K562 (cell line): ENCODE measurements around the gene CYB5D1. TPM values are rescaled to one million over a fixed set of nuclear protein-coding genes. Genes with fewer than 3 reads are reported as not detected.
A peak's percentile ranks its signal among the peaks of the same experiment; 100 is the strongest.

ENCODE experiments used
- CAMTA2 ChIP-seq: fragments of 250-450 bp; sonication (Bioruptor Pico); conservative IDR thresholded peaks from 2 replicates; pipeline ENCODE4 v1.5.1; 2022
- EGR1 ChIP-seq: fragments of 450-650 bp; conservative IDR thresholded peaks from 2 replicates; pipeline ENCODE4 v1.6.1; 2017; ENCODE audit warnings: mild to moderate bottlenecking
- MYBL2 ChIP-seq, 2 experiments: fragments of 450-650 bp in 1 of 2; sonication (generic) in 1 of 2; formaldehyde crosslinking in 1 of 2; IDR thresholded peaks; 2 replicates each; pipeline versions ENCODE4 v1.6.1 to v1.8.1; 2017 to 2022; ENCODE audit warnings: borderline replicate concordance in 1 of 2, inconsistent platforms in 1 of 2, low read depth in 1 of 2, mild to moderate bottlenecking in 1 of 2, missing genetic modification reagents in 1 of 2, moderate library complexity in 1 of 2
- NBN ChIP-seq: fragments of 450-650 bp; IDR thresholded peaks from 2 replicates; pipeline ENCODE4 v1.6.1; 2016; ENCODE audit warnings: low read depth, mild to moderate bottlenecking
- NCOA4 ChIP-seq: fragments of 450-650 bp; IDR thresholded peaks from 2 replicates; pipeline ENCODE4 v1.6.1; 2018; ENCODE audit warnings: mild to moderate bottlenecking; ENCODE audit not compliant: partially characterized antibody
- PHB2 ChIP-seq: fragments of 450-650 bp; IDR thresholded peaks from 2 replicates; pipeline ENCODE4 v1.6.1; 2017; ENCODE audit warnings: low read depth
- POLR3G ChIP-seq: IDR thresholded peaks from 2 replicates; pipeline ENCODE4 v1.6.1; 2011; ENCODE audit not compliant: insufficient read length, insufficient replicate concordance; ENCODE audit errors: extremely low read depth
- SMAD4 ChIP-seq: fragments of 250-450 bp; sonication (Bioruptor Pico); conservative IDR thresholded peaks from 2 replicates; pipeline ENCODE4 v1.8.0; 2021; ENCODE audit warnings: inconsistent platforms, mild to moderate bottlenecking, moderate library complexity
- SRF ChIP-seq, 2 experiments: fragments of 250-450, 450-650 bp in 1 of 2; sonication (Bioruptor Pico) in 1 of 2; sonication (generic) in 1 of 2; formaldehyde crosslinking; IDR thresholded peaks; 2 replicates each; pipeline versions ENCODE4 v1.5.0 to v1.5.1; 2020 to 2022; ENCODE audit warnings: mild to moderate bottlenecking in 1 of 2, missing genetic modification reagents in 1 of 2
- XRCC5 ChIP-seq: fragments of 200-400 bp; formaldehyde crosslinking; IDR thresholded peaks from 2 replicates; pipeline ENCODE4 v1.6.1; 2017; ENCODE audit warnings: low read depth, mild to moderate bottlenecking, low read length
- ZC3H8 ChIP-seq: fragments of 450-650 bp; IDR thresholded peaks from 2 replicates; pipeline ENCODE4 v1.6.1; 2017
- ZNF384 ChIP-seq: IDR thresholded peaks from 2 replicates; pipeline ENCODE4 v1.6.1; 2012; ENCODE audit warnings: low read depth, low read length, improper control_type of control experiment
- ZNF507 ChIP-seq: conservative IDR thresholded peaks from 2 replicates; pipeline ENCODE4 v1.6.1; 2017; ENCODE audit warnings: missing genetic modification characterization, missing compliant biosample characterization
- polyA plus RNA-seq, 8 experiments: library from polyadenylated mRNA; depleted of rRNA in 4 of 8; stranded (reverse) in 5 of 8; unstranded in 3 of 8; fragments of >200 nt; fragmentation: Nextera tagmentation in 2 of 8; fragmentation: Illumina TruSeq in 1 of 8; extraction: Ambion mirVana in 2 of 8; extraction: Trizol in 1 of 8; gene quantifications; 2 replicates each; pipeline versions ENCODE4 v1.2.1 to v1.2.3, GENCODE V29; 2011 to 2014; ENCODE audit warnings: inconsistent platforms in 1 of 8, missing spikeins in 1 of 8
- total RNA-seq, 7 experiments: library from RNA; depleted of rRNA in 6 of 7; stranded (reverse); fragments of >200 nt in 6 of 7; fragmentation: Illumina TruSeq in 2 of 7; extraction: Trizol in 2 of 7; gene quantifications; 2 replicates each; pipeline versions ENCODE4 v1.2.1 to v1.2.3, GENCODE V29; 2011 to 2021; ENCODE audit warnings: low replicate concordance in 1 of 7
- TF ChIP-seq, protein P1 (sequence below): fragments of 450-650 bp; formaldehyde crosslinking; IDR thresholded peaks from 2 replicates; pipeline ENCODE4 v1.4.0; 2022; ENCODE audit warnings: missing genetic modification characterization
- TF ChIP-seq, protein P2 (sequence below): fragments of 450-650 bp; IDR thresholded peaks from 2 replicates; pipeline ENCODE4 v1.6.1; 2017; ENCODE audit warnings: antibody characterized with exemption
- TF ChIP-seq, protein P3 (sequence below): sonication (generic); formaldehyde crosslinking; IDR thresholded peaks from 2 replicates; pipeline ENCODE4 v1.8.1; 2022; ENCODE audit warnings: missing genetic modification reagents
- TF ChIP-seq, protein P4 (sequence below): sonication (generic); formaldehyde crosslinking; IDR thresholded peaks from 2 replicates; pipeline ENCODE4 v1.8.1; 2023; ENCODE audit warnings: mild to moderate bottlenecking, missing genetic modification reagents, moderate library complexity
- TF ChIP-seq, protein P5 (sequence below): fragments of 450-650 bp; IDR thresholded peaks from 2 replicates; pipeline ENCODE4 v1.6.1; 2017; ENCODE audit warnings: mild to moderate bottlenecking, moderate library complexity
- TF ChIP-seq, protein P6 (sequence below): fragments of 450-650 bp; IDR thresholded peaks from 2 replicates; pipeline ENCODE4 v1.6.1; 2016

The CYB5D1 gene
- total and polyA plus RNA-seq, 9 of the 15 experiments (the other 6 are each of a cell fraction or from before 2014, with no cell fraction given) = 2.4 to 7.9 (median 5.7) TPM

DNA sequence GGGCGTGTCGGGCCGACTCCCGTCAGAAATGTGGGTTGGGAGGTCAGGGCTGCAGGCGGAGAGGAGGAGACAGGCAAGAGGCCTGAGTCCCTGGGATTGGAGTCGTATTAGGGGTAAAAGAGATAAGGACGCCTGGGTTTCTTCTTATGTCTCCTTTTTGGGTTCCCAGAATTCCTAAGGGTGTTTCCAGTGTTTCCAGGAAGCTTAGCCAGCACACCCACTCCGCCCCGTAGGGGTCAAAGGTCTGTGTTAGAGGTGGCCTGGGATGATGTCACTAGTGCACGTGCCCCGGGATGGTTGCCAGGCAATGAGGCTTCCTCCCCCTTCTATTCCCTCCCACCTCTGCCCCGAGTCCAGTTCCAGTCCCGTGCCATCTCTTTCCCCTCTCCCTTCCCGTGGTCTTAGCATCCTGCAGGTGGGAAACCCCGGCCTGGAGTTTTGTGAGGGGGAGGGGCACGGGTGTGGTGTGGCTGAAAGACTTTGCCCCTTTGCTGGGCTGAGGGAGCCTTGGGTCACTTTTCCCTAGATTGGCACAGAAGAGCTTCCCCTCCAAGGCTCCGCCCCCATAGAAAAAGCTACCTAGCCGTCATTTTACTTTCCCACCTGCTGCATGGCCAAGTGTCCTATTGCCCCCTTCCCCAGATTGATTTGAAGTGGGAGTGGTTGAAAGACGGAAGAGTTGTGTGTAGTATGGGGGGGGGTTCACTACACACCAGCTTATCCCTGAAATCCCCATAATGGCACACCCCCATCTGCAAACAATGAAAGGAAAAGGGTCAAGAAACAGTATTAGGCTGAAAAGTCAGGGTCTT lies 21.0 kb upstream of the CYB5D1 start (continued):
- TF ChIP-seq CAMTA2 (CRISPR knock-in tag) = no peak
- TF ChIP-seq, protein P1, sequence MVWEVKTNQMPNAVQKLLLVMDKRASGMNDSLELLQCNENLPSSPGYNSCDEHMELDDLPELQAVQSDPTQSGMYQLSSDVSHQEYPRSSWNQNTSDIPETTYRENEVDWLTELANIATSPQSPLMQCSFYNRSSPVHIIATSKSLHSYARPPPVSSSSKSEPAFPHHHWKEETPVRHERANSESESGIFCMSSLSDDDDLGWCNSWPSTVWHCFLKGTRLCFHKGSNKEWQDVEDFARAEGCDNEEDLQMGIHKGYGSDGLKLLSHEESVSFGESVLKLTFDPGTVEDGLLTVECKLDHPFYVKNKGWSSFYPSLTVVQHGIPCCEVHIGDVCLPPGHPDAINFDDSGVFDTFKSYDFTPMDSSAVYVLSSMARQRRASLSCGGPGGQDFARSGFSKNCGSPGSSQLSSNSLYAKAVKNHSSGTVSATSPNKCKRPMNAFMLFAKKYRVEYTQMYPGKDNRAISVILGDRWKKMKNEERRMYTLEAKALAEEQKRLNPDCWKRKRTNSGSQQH = no peak
- peak; percentile 14; the same call in 1 of the 2 replicates for TF ChIP-seq ZNF384
- no peak for TF ChIP-seq PHB2
- TF ChIP-seq EGR1 = peak; percentile 80
- TF ChIP-seq NCOA4 = no peak
- TF ChIP-seq, protein P2, sequence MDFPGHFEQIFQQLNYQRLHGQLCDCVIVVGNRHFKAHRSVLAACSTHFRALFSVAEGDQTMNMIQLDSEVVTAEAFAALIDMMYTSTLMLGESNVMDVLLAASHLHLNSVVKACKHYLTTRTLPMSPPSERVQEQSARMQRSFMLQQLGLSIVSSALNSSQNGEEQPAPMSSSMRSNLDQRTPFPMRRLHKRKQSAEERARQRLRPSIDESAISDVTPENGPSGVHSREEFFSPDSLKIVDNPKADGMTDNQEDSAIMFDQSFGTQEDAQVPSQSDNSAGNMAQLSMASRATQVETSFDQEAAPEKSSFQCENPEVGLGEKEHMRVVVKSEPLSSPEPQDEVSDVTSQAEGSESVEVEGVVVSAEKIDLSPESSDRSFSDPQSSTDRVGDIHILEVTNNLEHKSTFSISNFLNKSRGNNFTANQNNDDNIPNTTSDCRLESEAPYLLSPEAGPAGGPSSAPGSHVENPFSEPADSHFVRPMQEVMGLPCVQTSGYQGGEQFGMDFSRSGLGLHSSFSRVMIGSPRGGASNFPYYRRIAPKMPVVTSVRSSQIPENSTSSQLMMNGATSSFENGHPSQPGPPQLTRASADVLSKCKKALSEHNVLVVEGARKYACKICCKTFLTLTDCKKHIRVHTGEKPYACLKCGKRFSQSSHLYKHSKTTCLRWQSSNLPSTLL = no peak
- TF ChIP-seq, protein P3, sequence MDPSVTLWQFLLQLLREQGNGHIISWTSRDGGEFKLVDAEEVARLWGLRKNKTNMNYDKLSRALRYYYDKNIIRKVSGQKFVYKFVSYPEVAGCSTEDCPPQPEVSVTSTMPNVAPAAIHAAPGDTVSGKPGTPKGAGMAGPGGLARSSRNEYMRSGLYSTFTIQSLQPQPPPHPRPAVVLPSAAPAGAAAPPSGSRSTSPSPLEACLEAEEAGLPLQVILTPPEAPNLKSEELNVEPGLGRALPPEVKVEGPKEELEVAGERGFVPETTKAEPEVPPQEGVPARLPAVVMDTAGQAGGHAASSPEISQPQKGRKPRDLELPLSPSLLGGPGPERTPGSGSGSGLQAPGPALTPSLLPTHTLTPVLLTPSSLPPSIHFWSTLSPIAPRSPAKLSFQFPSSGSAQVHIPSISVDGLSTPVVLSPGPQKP = no peak
- TF ChIP-seq, protein P4, sequence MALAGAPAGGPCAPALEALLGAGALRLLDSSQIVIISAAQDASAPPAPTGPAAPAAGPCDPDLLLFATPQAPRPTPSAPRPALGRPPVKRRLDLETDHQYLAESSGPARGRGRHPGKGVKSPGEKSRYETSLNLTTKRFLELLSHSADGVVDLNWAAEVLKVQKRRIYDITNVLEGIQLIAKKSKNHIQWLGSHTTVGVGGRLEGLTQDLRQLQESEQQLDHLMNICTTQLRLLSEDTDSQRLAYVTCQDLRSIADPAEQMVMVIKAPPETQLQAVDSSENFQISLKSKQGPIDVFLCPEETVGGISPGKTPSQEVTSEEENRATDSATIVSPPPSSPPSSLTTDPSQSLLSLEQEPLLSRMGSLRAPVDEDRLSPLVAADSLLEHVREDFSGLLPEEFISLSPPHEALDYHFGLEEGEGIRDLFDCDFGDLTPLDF (CRISPR knock-in tag) = no peak
- TF ChIP-seq POLR3G = no peak
- no peak for TF ChIP-seq ZC3H8
- no peak for TF ChIP-seq SRF (CRISPR knock-in tag; IDR thresholded peaks at IDR 0.05)
- TF ChIP-seq MYBL2 (IDR thresholded peaks at IDR 0.05; ENCODE audit: low read depth) = no peak
- no peak for TF ChIP-seq MYBL2 (CRISPR knock-in tag; IDR thresholded peaks at IDR 0.05; ENCODE audit: borderline replicate concordance)
- TF ChIP-seq, protein P5, sequence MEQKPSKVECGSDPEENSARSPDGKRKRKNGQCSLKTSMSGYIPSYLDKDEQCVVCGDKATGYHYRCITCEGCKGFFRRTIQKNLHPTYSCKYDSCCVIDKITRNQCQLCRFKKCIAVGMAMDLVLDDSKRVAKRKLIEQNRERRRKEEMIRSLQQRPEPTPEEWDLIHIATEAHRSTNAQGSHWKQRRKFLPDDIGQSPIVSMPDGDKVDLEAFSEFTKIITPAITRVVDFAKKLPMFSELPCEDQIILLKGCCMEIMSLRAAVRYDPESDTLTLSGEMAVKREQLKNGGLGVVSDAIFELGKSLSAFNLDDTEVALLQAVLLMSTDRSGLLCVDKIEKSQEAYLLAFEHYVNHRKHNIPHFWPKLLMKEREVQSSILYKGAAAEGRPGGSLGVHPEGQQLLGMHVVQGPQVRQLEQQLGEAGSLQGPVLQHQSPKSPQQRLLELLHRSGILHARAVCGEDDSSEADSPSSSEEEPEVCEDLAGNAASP = no peak
- peak; percentile 97; the same call in 1 of the 2 replicates for TF ChIP-seq XRCC5
- TF ChIP-seq, protein P6, sequence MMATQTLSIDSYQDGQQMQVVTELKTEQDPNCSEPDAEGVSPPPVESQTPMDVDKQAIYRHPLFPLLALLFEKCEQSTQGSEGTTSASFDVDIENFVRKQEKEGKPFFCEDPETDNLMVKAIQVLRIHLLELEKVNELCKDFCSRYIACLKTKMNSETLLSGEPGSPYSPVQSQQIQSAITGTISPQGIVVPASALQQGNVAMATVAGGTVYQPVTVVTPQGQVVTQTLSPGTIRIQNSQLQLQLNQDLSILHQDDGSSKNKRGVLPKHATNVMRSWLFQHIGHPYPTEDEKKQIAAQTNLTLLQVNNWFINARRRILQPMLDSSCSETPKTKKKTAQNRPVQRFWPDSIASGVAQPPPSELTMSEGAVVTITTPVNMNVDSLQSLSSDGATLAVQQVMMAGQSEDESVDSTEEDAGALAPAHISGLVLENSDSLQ = peak; percentile 19; the same call in 1 of the 2 replicates
- TF ChIP-seq NBN = no peak
- peak; percentile 89 for TF ChIP-seq SMAD4
- no peak for TF ChIP-seq ZNF507
